Endodermal cell (in vitro differentiated cells): ENCODE results near the gene PHF8. TPM values are rescaled to one million over a fixed set of nuclear protein-coding genes. Genes with fewer than 3 reads are reported as not detected.

Experiments
- DNase-seq: peaks from one replicate; pipeline ENCODE4 v3.0.0-alpha.2; 2017
- H3K27ac ChIP-seq: 2 replicates; pipeline ENCODE4 v1.5.1; 2013; ENCODE audit warnings: mild to moderate bottlenecking, low read depth, low read length, moderate library complexity
- H3K27me3 ChIP-seq: 2 replicates; pipeline ENCODE4 v1.6.1; 2013; ENCODE audit warnings: mild to moderate bottlenecking, low read length, moderate library complexity; ENCODE audit not compliant: insufficient read depth, control insufficient read depth, poor library complexity, severe bottlenecking
- H3K36me3 ChIP-seq: 2 replicates; pipeline ENCODE4 v1.7.0; 2013; ENCODE audit warnings: mild to moderate bottlenecking, low read length, moderate library complexity; ENCODE audit not compliant: control insufficient read depth, insufficient read depth
- H3K4me1 ChIP-seq: one replicate; pipeline ENCODE4 v1.7.0; 2013; ENCODE audit warnings: low read length; ENCODE audit not compliant: control insufficient read depth, insufficient read depth
- H3K4me3 ChIP-seq: 2 replicates; pipeline ENCODE4 v1.5.1; 2013; ENCODE audit warnings: mild to moderate bottlenecking, low read length, moderate library complexity
- H3K9ac ChIP-seq: 2 replicates; pipeline ENCODE4 v1.6.1; 2013; ENCODE audit warnings: mild to moderate bottlenecking, low read length, moderate library complexity; ENCODE audit not compliant: poor library complexity, severe bottlenecking; ENCODE audit errors: extremely low read depth
- H3K9me3 ChIP-seq: 2 replicates; pipeline ENCODE4 v1.6.1; 2013; ENCODE audit warnings: mild to moderate bottlenecking, low read length, moderate library complexity; ENCODE audit not compliant: control insufficient read depth
- H3K27ac Mint-ChIP-seq: 2 replicates; pipeline ENCODE4 v1.8.0; 2020; ENCODE audit warnings: mixed read lengths
- H3K27me3 Mint-ChIP-seq: 2 replicates; pipeline ENCODE4 v1.8.0; 2021; ENCODE audit warnings: mild to moderate bottlenecking, mixed read lengths; ENCODE audit not compliant: insufficient read depth
- H3K36me3 Mint-ChIP-seq: 2 replicates; pipeline ENCODE4 v1.8.0; 2020; ENCODE audit warnings: low read depth, mixed read lengths
- H3K4me1 Mint-ChIP-seq: 2 replicates; pipeline ENCODE4 v1.8.0; 2020; ENCODE audit warnings: mixed read lengths
- H3K4me3 Mint-ChIP-seq: 2 replicates; pipeline ENCODE4 v1.8.0; 2020; ENCODE audit warnings: mild to moderate bottlenecking, moderate library complexity, mixed read lengths
- H3K9me3 Mint-ChIP-seq: 2 replicates; pipeline ENCODE4 v1.8.0; 2020; ENCODE audit warnings: mild to moderate bottlenecking, mixed read lengths
- WGBS, 2 experiments: methylation state at CpG; one replicate each; pipeline versions ENCODE4 v1.1.5 to v1.1.7; 2013; ENCODE audit warnings: missing lambda C conversion rate in 2 of 2, mixed read lengths in 1 of 2; ENCODE audit not compliant: insufficient coverage in 1 of 2, insufficient read length in 1 of 2; 5-methylcytosine and 5-hydroxymethylcytosine counted together
- total RNA-seq, 2 donors: library from RNA; stranded (reverse); fragmentation: NEBNext Ultra II Directional in 1 of 2; extraction: Animal tissue kit (Norgen Biotek cat#: 25700) in 1 of 2; gene quantifications; 2 replicates in 1 of 2; 3 replicates in 1 of 2; pipeline ENCODE4 v1.2.1, GENCODE V29; 2021
- TF ChIP-seq, protein P1 (sequence below): fragments of 200-600 bp; sonication (generic); conservative IDR thresholded peaks from 2 replicates; pipeline ENCODE4 v1.5.0; 2021; ENCODE audit warnings: antibody characterized with exemption, mild to moderate bottlenecking

The PHF8 gene
- total RNA-seq, 2 donors from 2014 or later: 30.6 to 36.4 TPM

DNA sequence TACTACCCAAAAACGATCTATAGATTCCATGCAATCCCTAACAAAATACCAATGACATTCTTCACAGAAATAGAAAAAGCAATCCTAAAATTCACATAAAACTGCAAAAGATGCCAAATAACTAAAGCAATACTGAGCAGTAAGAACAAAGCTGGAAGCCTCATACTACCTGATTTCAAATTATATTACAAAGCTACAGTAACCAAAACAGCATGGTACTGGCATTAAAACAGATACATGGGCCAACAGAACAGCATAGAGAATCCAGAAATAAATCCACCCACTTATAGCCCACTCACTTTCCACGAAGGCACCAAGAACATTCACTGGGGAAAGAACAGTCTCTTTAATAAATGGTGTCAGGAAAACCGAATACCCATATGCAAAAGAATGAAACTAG lies 74.7 kb downstream of the PHF8 start:
- Mint-ChIP-seq H3K9me3 (peaks cover 80% of the 10 kb centered on the region), H3K4me3 (no peak overlapping the region), H3K4me1 (no peaks in the 10 kb centered on the region), H3K27me3 (no peaks in the 10 kb centered on the region), H3K36me3 (peaks cover 66% of the 10 kb centered on the region), H3K27ac (no peak overlapping the region)
- Histone ChIP-seq H3K27me3 (no peaks in the 10 kb centered on the region), H3K4me1 (no peaks in the 10 kb centered on the region), H3K27ac (no peak overlapping the region), H3K4me3 (peak overlapping the region; percentile 35), H3K9me3 (peaks cover 31% of the 10 kb centered on the region), H3K36me3 (peaks cover 12% of the 10 kb centered on the region), H3K9ac (no peak overlapping the region)
- TF ChIP-seq, protein P1, sequence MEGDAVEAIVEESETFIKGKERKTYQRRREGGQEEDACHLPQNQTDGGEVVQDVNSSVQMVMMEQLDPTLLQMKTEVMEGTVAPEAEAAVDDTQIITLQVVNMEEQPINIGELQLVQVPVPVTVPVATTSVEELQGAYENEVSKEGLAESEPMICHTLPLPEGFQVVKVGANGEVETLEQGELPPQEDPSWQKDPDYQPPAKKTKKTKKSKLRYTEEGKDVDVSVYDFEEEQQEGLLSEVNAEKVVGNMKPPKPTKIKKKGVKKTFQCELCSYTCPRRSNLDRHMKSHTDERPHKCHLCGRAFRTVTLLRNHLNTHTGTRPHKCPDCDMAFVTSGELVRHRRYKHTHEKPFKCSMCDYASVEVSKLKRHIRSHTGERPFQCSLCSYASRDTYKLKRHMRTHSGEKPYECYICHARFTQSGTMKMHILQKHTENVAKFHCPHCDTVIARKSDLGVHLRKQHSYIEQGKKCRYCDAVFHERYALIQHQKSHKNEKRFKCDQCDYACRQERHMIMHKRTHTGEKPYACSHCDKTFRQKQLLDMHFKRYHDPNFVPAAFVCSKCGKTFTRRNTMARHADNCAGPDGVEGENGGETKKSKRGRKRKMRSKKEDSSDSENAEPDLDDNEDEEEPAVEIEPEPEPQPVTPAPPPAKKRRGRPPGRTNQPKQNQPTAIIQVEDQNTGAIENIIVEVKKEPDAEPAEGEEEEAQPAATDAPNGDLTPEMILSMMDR: no peak
- DNase-seq: no peak
- 100% methylated on average over 2 of the region's 3 CpGs; no CpG with 5 or more reads in 1 of the 2 experiments for WGBS, 2 experiments

DNA sequence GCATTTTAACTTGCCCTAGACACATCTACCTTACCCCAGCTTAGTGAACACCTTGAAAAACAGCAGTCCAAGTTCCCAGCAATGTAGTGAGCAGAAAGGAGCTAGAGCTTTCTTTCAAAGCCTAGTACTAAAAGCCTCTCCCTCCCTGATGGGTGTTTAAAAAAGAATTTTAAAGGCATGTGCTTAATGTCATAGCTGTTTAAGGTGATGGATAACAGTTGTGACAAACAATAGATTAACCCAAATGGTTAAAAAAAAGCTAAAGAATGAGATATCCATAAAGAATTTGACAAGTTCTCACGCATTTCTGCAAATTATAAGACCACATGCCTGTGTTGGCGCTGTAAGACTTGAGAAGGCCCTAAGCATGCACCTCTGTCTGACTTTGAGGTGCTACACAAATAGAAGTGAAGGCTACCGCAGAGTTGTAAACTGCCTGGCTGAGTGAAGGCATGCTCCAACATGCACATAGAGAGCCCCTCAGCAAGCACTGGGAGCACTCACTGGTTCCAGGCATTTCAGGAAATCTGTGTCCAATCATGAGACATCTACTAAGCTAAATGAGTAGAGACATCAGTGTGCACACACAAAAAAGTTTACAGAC lies 94.0 kb downstream of the PHF8 start:
- H3K4me3 Mint-ChIP-seq: no peak overlapping the region
- TF ChIP-seq, protein P1: no peak
- Histone ChIP-seq H3K9ac (no peak overlapping the region), H3K36me3 (peaks cover 18% of the 10 kb centered on the region), H3K27me3 (no peaks in the 10 kb centered on the region), H3K4me1 (no peaks in the 10 kb centered on the region), H3K4me3 (no peak overlapping the region), H3K9me3 (no peaks in the 10 kb centered on the region), H3K27ac (no peak overlapping the region)
- no peaks in the 10 kb centered on the region for H3K27me3 Mint-ChIP-seq
- DNase-seq: no peak
- peaks cover 36% of the 10 kb centered on the region for H3K36me3 Mint-ChIP-seq
- 90 to 100% methylated on average over 2 to 3 of the region's 3 CpGs for WGBS, 2 experiments
- H3K27ac Mint-ChIP-seq: no peak overlapping the region
- peaks cover 9% of the 10 kb centered on the region for H3K4me1 Mint-ChIP-seq
- peaks cover 49% of the 10 kb centered on the region for H3K9me3 Mint-ChIP-seq

DNA sequence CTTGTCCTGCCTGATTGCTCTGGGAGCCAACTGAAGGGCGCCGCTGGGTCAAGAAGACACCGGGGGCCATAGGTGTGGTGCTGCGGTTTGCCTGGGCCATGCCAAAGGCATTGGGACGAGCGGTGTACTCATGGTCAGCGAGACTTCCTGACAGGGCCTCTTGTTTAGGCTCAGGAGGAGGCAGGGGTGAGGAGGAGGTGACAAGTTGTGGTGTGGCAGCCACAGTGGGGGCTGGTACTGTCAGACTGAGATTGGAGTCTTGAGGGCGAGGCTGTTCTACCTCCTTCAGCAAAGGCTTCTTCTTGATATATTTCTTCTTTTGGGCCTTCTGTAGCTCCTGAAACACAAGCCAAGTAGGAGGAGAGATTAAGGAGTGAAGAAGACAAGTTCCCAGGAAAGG lies 104.1 kb downstream of the PHF8 start:
- WGBS, 2 experiments: 93% methylated on average over 7 of the region's 8 CpGs; no CpG with 5 or more reads in 1 of the 2 experiments

More for the DNA sequence above, 104.1 kb downstream of the PHF8 start:
- H3K4me1 ChIP-seq: no peaks in the 10 kb centered on the region
- H3K27ac ChIP-seq: no peak overlapping the region
- Mint-ChIP-seq H3K4me3 (no peak overlapping the region), H3K27me3 (no peaks in the 10 kb centered on the region), H3K36me3 (peaks cover 35% of the 10 kb centered on the region), H3K27ac (no peak overlapping the region), H3K9me3 (peaks cover 40% of the 10 kb centered on the region), H3K4me1 (peaks cover 8% of the 10 kb centered on the region)
- no peak overlapping the region for H3K9ac ChIP-seq
- no peak overlapping the region for H3K4me3 ChIP-seq
- H3K9me3 ChIP-seq: no peaks in the 10 kb centered on the region
- no peak for DNase-seq
- H3K36me3 ChIP-seq: peaks cover 17% of the 10 kb centered on the region
- TF ChIP-seq, protein P1: no peak
- no peaks in the 10 kb centered on the region for H3K27me3 ChIP-seq
